ENCODE data around the gene RAB1A.

DNA sequence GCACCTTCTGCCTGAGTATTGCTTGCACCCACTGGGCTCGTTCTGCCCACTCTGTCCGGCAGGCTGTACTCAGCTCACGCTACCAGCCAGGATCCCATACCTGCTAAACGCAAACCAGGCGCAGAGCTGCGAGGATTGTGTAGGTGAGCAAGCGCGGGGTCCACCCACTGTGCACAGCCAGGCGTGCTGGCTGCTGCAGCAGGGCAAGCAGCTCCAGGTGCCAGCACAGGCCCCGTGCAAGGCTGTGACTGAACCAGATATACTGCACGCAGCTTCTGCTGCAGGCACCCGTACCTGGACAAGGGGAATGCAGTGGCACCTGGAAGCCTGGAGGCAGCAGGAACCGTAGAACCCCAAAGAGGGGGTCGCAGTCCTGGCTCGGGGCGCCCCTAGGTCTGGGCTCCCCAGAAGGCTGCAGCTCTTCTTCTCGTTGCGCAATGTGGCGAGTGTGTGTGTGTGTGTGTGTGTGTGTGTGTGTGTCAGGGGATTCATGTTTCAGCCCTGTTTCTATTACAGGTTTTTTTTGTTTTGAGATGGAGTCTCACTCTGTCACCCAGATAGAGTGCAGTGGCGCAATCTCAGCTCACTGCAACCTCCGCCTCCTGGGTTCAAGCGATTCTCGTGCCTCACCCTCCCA lies 46.1 kb upstream of the RAB1A start:
- no peak for TF ChIP-seq TAF1 (IDR thresholded peaks at IDR 0.05; ENCODE audit: borderline replicate concordance, insufficient read depth, low read length)
- TF ChIP-seq POLR2AphosphoS5 (IDR thresholded peaks at IDR 0.05; ENCODE audit: low read depth, low read length): no peak

All from PFSK-1 (cell line).